NB4 (cell line): ENCODE data around the gene CLSTN2.

ENCODE experiments used
- DNase-seq: peaks from one replicate; pipeline ENCODE4 v3.0.0; 2010; ENCODE audit warnings: low read depth
- H3K4me3 ChIP-seq: one replicate; pipeline ENCODE4 v1.5.1; 2011; ENCODE audit warnings: mild to moderate bottlenecking, low read depth, low read length, moderate library complexity
- CTCF ChIP-seq: IDR thresholded peaks from one replicate; pipeline ENCODE4 v1.5.1; 2012; ENCODE audit warnings: low read depth, low read length
- MYC ChIP-seq: IDR thresholded peaks from 2 replicates; pipeline ENCODE4 v1.6.1; 2011; ENCODE audit warnings: low read depth, low read length
- POLR2A ChIP-seq: IDR thresholded peaks from 2 replicates; pipeline ENCODE4 v1.6.1; 2011; ENCODE audit warnings: mild to moderate bottlenecking; ENCODE audit not compliant: insufficient read length; ENCODE audit errors: extremely low read depth
- TF ChIP-seq, protein P1 (sequence below): IDR thresholded peaks from 2 replicates; pipeline ENCODE4 v1.6.1; 2011; ENCODE audit warnings: low read depth, low read length

Gene CLSTN2

DNA sequence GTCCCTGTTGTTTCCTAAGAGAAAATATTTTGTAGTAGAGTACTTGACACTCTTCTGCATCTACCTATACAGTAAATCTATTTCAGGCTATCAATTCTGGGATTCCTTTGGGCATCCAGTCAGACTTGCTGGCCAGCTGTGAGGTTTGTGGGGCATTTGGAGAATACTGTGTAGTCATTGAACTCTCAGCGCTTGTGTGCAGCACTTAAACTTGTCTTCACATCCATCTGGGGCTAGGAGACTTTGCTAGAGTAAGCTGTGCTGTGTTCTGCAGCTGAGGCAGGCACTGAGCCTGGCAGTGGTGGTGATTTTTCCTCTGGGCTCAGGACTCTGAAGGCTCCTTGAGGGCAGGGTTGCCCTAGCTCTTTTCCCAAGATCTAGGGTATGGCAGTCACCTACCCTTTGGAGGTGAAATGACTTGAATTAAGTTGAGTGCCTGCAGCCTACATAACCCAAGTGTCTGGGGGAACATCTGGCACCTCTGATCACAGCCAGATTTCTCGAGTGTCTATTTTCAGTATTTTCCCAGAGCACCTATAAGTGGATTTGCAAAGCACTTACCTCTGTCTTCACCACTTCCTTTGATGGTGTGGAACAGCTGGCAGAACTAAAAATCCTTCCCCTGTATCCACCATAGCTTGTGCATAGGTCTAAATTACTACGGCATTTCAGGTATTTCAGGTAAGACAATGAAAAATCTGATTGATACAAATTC lies 19.3 kb downstream of the CLSTN2 start:
- TF ChIP-seq POLR2A: no peak
- no peak for TF ChIP-seq MYC
- TF ChIP-seq CTCF: no peak
- TF ChIP-seq, protein P1, sequence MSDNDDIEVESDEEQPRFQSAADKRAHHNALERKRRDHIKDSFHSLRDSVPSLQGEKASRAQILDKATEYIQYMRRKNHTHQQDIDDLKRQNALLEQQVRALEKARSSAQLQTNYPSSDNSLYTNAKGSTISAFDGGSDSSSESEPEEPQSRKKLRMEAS: no peak
- DNase-seq: no peak
- H3K4me3 ChIP-seq: no peak overlapping the region

- no peak overlapping the region for H3K4me3 ChIP-seq
- TF ChIP-seq MYC (no peak), CTCF (no peak), POLR2A (no peak)
- TF ChIP-seq, protein P1: no peak
- no peak for DNase-seq
These were observed 22.9 kb downstream of the CLSTN2 start for GRCh38 chr3:139957844-139958243.

DNA sequence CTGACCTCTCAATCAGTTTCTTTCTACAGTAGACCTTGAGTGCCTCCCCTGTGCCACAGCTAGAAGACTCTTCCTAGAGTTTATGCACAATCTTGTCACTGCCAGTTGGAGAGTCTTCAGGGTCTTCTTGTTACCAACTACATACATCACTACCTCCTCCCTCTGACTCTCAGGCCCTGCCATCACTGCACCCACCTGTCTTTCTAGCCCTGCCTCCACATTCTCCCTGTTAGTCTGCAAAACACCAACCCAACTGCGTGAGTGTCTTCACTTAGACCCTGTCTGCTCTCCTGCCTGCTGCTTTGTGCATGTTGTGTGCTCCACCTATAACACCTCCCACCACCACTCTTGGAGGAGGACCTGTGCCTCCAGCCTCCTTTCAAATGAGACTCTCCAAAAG lies 34.4 kb downstream of the CLSTN2 start:
- DNase-seq: no peak
- H3K4me3 ChIP-seq: no peak overlapping the region
- TF ChIP-seq CTCF (no peak), POLR2A (no peak), MYC (no peak)
- TF ChIP-seq, protein P1: no peak

DNA sequence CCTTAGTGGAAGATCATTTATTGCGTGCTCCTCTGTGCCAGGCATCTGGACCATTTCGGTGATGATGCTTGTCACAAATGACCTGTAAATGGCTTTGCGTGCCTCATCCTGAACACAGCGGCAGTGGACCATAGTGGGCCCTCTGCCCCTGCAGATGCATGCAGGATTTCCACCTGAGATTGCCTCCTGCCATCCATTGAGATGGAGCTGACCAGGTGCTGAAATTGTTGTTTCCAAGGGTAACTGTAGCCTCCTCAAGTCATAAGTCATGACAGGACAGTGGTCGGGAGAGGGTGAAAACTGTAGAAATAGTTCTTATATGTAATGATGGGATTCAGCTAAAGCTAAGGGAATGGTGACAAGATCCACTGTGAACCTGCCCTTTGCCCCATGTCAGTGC lies 35.5 kb downstream of the CLSTN2 start:
- no peak overlapping the region for H3K4me3 ChIP-seq
- DNase-seq: no peak
- TF ChIP-seq MYC: no peak
- TF ChIP-seq, protein P1: no peak
- TF ChIP-seq POLR2A: no peak
- no peak for TF ChIP-seq CTCF

GRCh38 chr3:139974809-139975425 lies 39.9 kb downstream of the CLSTN2 start:
- no peak for DNase-seq
- no peak for TF ChIP-seq POLR2A
- TF ChIP-seq MYC: no peak
- TF ChIP-seq, protein P1: no peak
- TF ChIP-seq CTCF: no peak
- no peak overlapping the region for H3K4me3 ChIP-seq
